ENCODE measurements around the gene ZCCHC8.
A peak's percentile ranks its signal among the peaks of the same experiment; 100 is the strongest.
"Not testable (repeated sequence)": the region's sequence is repeated elsewhere in the genome, so short reads cannot be mapped to it uniquely, and the experiment has no call there.

The ZCCHC8 gene

GRCh38 chr12:122506393-122506938, 5.7 kb upstream of the ZCCHC8 start:
- DNase-seq = no peak

- DNase-seq = no peak
Observed at GRCh38 chr12:122505419-122506051, 4.8 kb upstream of the ZCCHC8 start.

GRCh38 chr12:122503783-122504590, 3.3 kb upstream of the ZCCHC8 start:
- DNase-seq = no peak

- no peak for DNase-seq
Observed at GRCh38 chr12:122503147-122503751, 2.5 kb upstream of the ZCCHC8 start.

GRCh38 chr12:122501489-122501989, 807 bp upstream of the ZCCHC8 start:
- no peak for DNase-seq

- DNase-seq = peak; percentile 50
Observed at GRCh38 chr12:122499991-122500684, 594 bp downstream of the ZCCHC8 start.

- DNase-seq = no peak
Observed at GRCh38 chr12:122495258-122495657, 5.5 kb downstream of the ZCCHC8 start.

- DNase-seq = not testable (repeated sequence)
Observed at GRCh38 chr12:122493222-122493621, 7.5 kb downstream of the ZCCHC8 start.

- DNase-seq = no peak
Observed at GRCh38 chr12:122491991-122492390, 8.7 kb downstream of the ZCCHC8 start.

GRCh38 chr12:122489038-122489437, 11.7 kb downstream of the ZCCHC8 start:
- no peak for DNase-seq

GRCh38 chr12:122487807-122488206, 12.9 kb downstream of the ZCCHC8 start:
- not testable (repeated sequence) for DNase-seq

- no peak for DNase-seq
Observed at GRCh38 chr12:122486805-122487426, 13.8 kb downstream of the ZCCHC8 start.

GRCh38 chr12:122486360-122486759, 14.4 kb downstream of the ZCCHC8 start:
- not testable (repeated sequence) for DNase-seq

GRCh38 chr12:122484385-122484784, 16.3 kb downstream of the ZCCHC8 start:
- not testable (repeated sequence) for DNase-seq

- no peak for DNase-seq
Observed at GRCh38 chr12:122483969-122484368, 16.8 kb downstream of the ZCCHC8 start.

- DNase-seq = no peak
Observed at GRCh38 chr12:122481861-122482260, 18.9 kb downstream of the ZCCHC8 start.

GRCh38 chr12:122480753-122481152, 20.0 kb downstream of the ZCCHC8 start:
- DNase-seq = no peak

- DNase-seq = no peak
Observed at GRCh38 chr12:122474324-122474716, 26.4 kb downstream of the ZCCHC8 start.

- DNase-seq = no peak
Observed at GRCh38 chr12:122473543-122474323, 27.0 kb downstream of the ZCCHC8 start.

- peak; percentile 53 for DNase-seq
Observed at GRCh38 chr12:122471324-122472226, 29.2 kb downstream of the ZCCHC8 start.
